H9 (cell line): ENCODE data around the gene ATP2B2. TPM values are rescaled to one million over a fixed set of nuclear protein-coding genes. Genes with fewer than 3 reads are reported as not detected.

Experiments used
- DNase-seq: peaks from one replicate; pipeline ENCODE4 v3.0.0-alpha.2; 2017
- H2AFZ ChIP-seq: one replicate; pipeline ENCODE4 v1.6.1; 2013; ENCODE audit warnings: mild to moderate bottlenecking, low read length, control low read depth, moderate library complexity
- H2AK5ac ChIP-seq: 2 replicates; pipeline ENCODE4 v1.6.1; 2013; ENCODE audit warnings: low read length, control low read depth, mixed read lengths; ENCODE audit not compliant: insufficient read length
- H2BK120ac ChIP-seq: one replicate; pipeline ENCODE4 v1.6.1; 2013; ENCODE audit warnings: low read depth, mild to moderate bottlenecking, low read length, control low read depth, inconsistent platforms; ENCODE audit not compliant: poor library complexity, severe bottlenecking
- H2BK12ac ChIP-seq: 2 replicates; pipeline ENCODE4 v1.6.1; 2013; ENCODE audit warnings: low read length, control low read depth, mixed read lengths, low read depth; ENCODE audit not compliant: insufficient read length
- H2BK15ac ChIP-seq: 2 replicates; pipeline ENCODE4 v1.6.1; 2013; ENCODE audit warnings: low read depth, low read length, control low read depth
- H2BK20ac ChIP-seq: one replicate; pipeline ENCODE4 v1.6.1; 2013; ENCODE audit warnings: low read depth, mild to moderate bottlenecking, low read length, control low read depth, inconsistent platforms; ENCODE audit not compliant: poor library complexity, severe bottlenecking
- H2BK5ac ChIP-seq: 2 replicates; pipeline ENCODE4 v1.6.1; 2013; ENCODE audit warnings: low read length, control low read depth, mixed read lengths; ENCODE audit not compliant: insufficient read length
- H3K14ac ChIP-seq: 2 replicates; pipeline ENCODE4 v1.6.1; 2013; ENCODE audit warnings: low read length, control low read depth; ENCODE audit not compliant: insufficient read depth
- H3K18ac ChIP-seq: 2 replicates; pipeline ENCODE4 v1.6.1; 2013; ENCODE audit warnings: low read depth, mild to moderate bottlenecking, mixed read lengths, low read length, control low read depth; ENCODE audit not compliant: insufficient read length
- H3K23ac ChIP-seq: 2 replicates; pipeline ENCODE4 v1.6.1; 2013; ENCODE audit warnings: low read length, control low read depth, mixed read lengths, low read depth; ENCODE audit not compliant: insufficient read length
- H3K23me2 ChIP-seq: 2 replicates; pipeline ENCODE4 v1.6.1; 2013; ENCODE audit warnings: low read depth, mild to moderate bottlenecking, mixed read lengths, low read length, control low read depth; ENCODE audit not compliant: insufficient read length, poor library complexity, severe bottlenecking
- H3K27ac ChIP-seq: 2 replicates; pipeline ENCODE4 v1.5.1; 2013; ENCODE audit warnings: low read length, control low read depth, mixed read lengths, low read depth; ENCODE audit not compliant: insufficient read length
- H3K27me3 ChIP-seq: 2 replicates; pipeline ENCODE4 v1.6.1; 2013; ENCODE audit warnings: low read length, control low read depth, inconsistent platforms; ENCODE audit not compliant: insufficient read depth
- H3K4ac ChIP-seq: 2 replicates; pipeline ENCODE4 v1.6.1; 2013; ENCODE audit warnings: low read depth, mild to moderate bottlenecking, control low read depth, inconsistent platforms, low read length, moderate library complexity
- H3K4me1 ChIP-seq: 2 replicates; pipeline ENCODE4 v1.6.1; 2013; ENCODE audit warnings: low read length, control low read depth, inconsistent platforms; ENCODE audit not compliant: insufficient read depth
- H3K4me2 ChIP-seq: 2 replicates; pipeline ENCODE4 v1.6.1; 2013; ENCODE audit warnings: low read length, control low read depth, mixed read lengths; ENCODE audit not compliant: insufficient read length, insufficient read depth
- H3K56ac ChIP-seq: 2 replicates; pipeline ENCODE4 v1.6.1; 2013; ENCODE audit warnings: low read depth, mild to moderate bottlenecking, mixed read lengths, low read length, control low read depth; ENCODE audit not compliant: insufficient read length
- H3K79me1 ChIP-seq: 2 replicates; pipeline ENCODE4 v1.6.1; 2013; ENCODE audit warnings: low read depth, mild to moderate bottlenecking, moderate library complexity, low read length, control low read depth, inconsistent platforms; ENCODE audit not compliant: insufficient read depth, poor library complexity, severe bottlenecking
- H3K79me2 ChIP-seq: 2 replicates; pipeline ENCODE4 v1.6.1; 2013; ENCODE audit warnings: low read length, control low read depth, inconsistent platforms; ENCODE audit not compliant: insufficient read depth
- H3K9ac ChIP-seq: 2 replicates; pipeline ENCODE4 v1.6.1; 2013; ENCODE audit warnings: low read length, control low read depth, mixed read lengths; ENCODE audit not compliant: insufficient read length; ENCODE audit errors: extremely low read depth
- H3K9me3 ChIP-seq: one replicate; pipeline ENCODE4 v1.6.1; 2013; ENCODE audit warnings: low read depth, low read length, inconsistent platforms; ENCODE audit not compliant: control insufficient read depth
- H3T11ph ChIP-seq: one replicate; pipeline ENCODE4 v1.6.1; 2013; ENCODE audit warnings: mild to moderate bottlenecking, low read length, control low read depth, inconsistent platforms
- H4K20me1 ChIP-seq: one replicate; pipeline ENCODE4 v1.6.1; 2013; ENCODE audit not compliant: control insufficient read depth, insufficient read length, insufficient read depth
- H4K5ac ChIP-seq: 2 replicates; pipeline ENCODE4 v1.6.1; 2013; ENCODE audit warnings: low read depth, mild to moderate bottlenecking, mixed read lengths, low read length, control low read depth; ENCODE audit not compliant: insufficient read length
- H4K8ac ChIP-seq: replicated peaks from 2 replicates; pipeline ENCODE4 v1.6.1; 2013; ENCODE audit warnings: low read length, control low read depth, mixed read lengths, low read depth; ENCODE audit not compliant: insufficient read length
- H4K91ac ChIP-seq: 2 replicates; pipeline ENCODE4 v1.6.1; 2013; ENCODE audit warnings: low read depth, mild to moderate bottlenecking, moderate library complexity, mixed read lengths, low read length, control low read depth; ENCODE audit not compliant: insufficient read length
- H3K27ac Mint-ChIP-seq, 3 experiments: 2 replicates in 2 of 3; 3 replicates in 1 of 3; pipeline ENCODE4 v1.8.0; 2020 to 2021; ENCODE audit warnings: mixed read lengths in 3 of 3, mild to moderate bottlenecking in 1 of 3, moderate library complexity in 1 of 3
- H3K27me3 Mint-ChIP-seq: 2 replicates; pipeline ENCODE4 v1.8.0; 2021; ENCODE audit warnings: low read depth, mild to moderate bottlenecking, moderate library complexity, mixed read lengths
- H3K36me3 Mint-ChIP-seq, 3 experiments: 2 replicates in 2 of 3; 3 replicates in 1 of 3; pipeline ENCODE4 v1.8.0; 2020 to 2021; ENCODE audit warnings: low read depth in 3 of 3, mixed read lengths in 3 of 3; ENCODE audit not compliant: insufficient read depth in 1 of 3
- H3K4me1 Mint-ChIP-seq, 2 experiments: 2 replicates each; pipeline ENCODE4 v1.8.0; 2020; ENCODE audit warnings: mixed read lengths in 2 of 2
- H3K4me3 Mint-ChIP-seq, 2 experiments: 2 replicates in 1 of 2; 3 replicates in 1 of 2; pipeline ENCODE4 v1.8.0; 2020 to 2021; ENCODE audit warnings: mild to moderate bottlenecking in 2 of 2, mixed read lengths in 2 of 2, moderate library complexity in 1 of 2
- H3K9me3 Mint-ChIP-seq, 2 experiments: 2 replicates in 1 of 2; 3 replicates in 1 of 2; pipeline ENCODE4 v1.8.0; 2020; ENCODE audit warnings: mild to moderate bottlenecking in 2 of 2, mixed read lengths in 2 of 2, moderate library complexity in 1 of 2
- CTCF ChIP-seq: fragments of 200-600 bp; sonication (generic); conservative IDR thresholded peaks from 3 replicates; pipeline ENCODE4 v1.8.0; 2021; ENCODE audit warnings: antibody characterized with exemption, mild to moderate bottlenecking
- WGBS: extraction: QIAGEN DNeasy Blood & Tissue Kit; methylation state at CpG from one replicate; pipeline ENCODE4 v1.1.7; 2013; ENCODE audit warnings: missing lambda C conversion rate, low lambda C conversion rate, mixed read lengths; ENCODE audit not compliant: insufficient read length; ENCODE audit errors: extremely low coverage; 5-methylcytosine and 5-hydroxymethylcytosine counted together
- total RNA-seq: library from RNA; stranded (reverse); gene quantifications from 2 replicates; pipeline ENCODE4 v1.2.1, GENCODE V29; 2021

Gene ATP2B2
- total RNA-seq, 1 experiment from 2014 or later: 0.33 TPM

GRCh38 chr3:10340476-10340875 is 164.9 kb downstream of the ATP2B2 start:
- Mint-ChIP-seq H3K9me3 (no peaks in the 10 kb centered on the region), H3K4me1 (peaks cover 10 to 11% of the 10 kb centered on the region in 2 experiments), H3K4me3 (no peak overlapping the region), H3K36me3 (no peaks in the 10 kb centered on the region; a peak in 1 of 7 replicates), H3K27me3 (peaks cover 5% of the 10 kb centered on the region), H3K27ac (no peak overlapping the region)
- H4K8ac ChIP-seq: no peak overlapping the region
- no peak overlapping the region for H2BK12ac ChIP-seq
- no peak overlapping the region for H3K18ac ChIP-seq
- no peak for DNase-seq
- H2BK15ac ChIP-seq: no peak overlapping the region
- H3K4me1 ChIP-seq: 0 out of 2 replicates have a peak, but pooled peaks cover 2% of the 10 kb centered on the region
- no peaks in the 10 kb centered on the region for H3K79me1 ChIP-seq
- no peak overlapping the region for H2BK5ac ChIP-seq
- H2AFZ ChIP-seq: no peak overlapping the region
- H3K23me2 ChIP-seq: no peaks in the 10 kb centered on the region
- H4K5ac ChIP-seq: no peak overlapping the region
- no peak overlapping the region for H3K27ac ChIP-seq
- TF ChIP-seq CTCF: no peak
- H3K79me2 ChIP-seq: no peaks in the 10 kb centered on the region
- no peak overlapping the region for H3K23ac ChIP-seq
- H3K27me3 ChIP-seq: no peaks in the 10 kb centered on the region
- no peak overlapping the region for H2AK5ac ChIP-seq
- H3K4ac ChIP-seq: no peak overlapping the region
- no CpG with 5 or more reads among the region's 18 CpGs for WGBS
- H3K56ac ChIP-seq: no peak overlapping the region
- no peak overlapping the region for H3T11ph ChIP-seq
- no peak overlapping the region for H2BK20ac ChIP-seq
- H2BK120ac ChIP-seq: no peak overlapping the region
- H3K9me3 ChIP-seq: no peaks in the 10 kb centered on the region
- H3K14ac ChIP-seq: no peak overlapping the region
- H3K4me2 ChIP-seq: no peak overlapping the region
- no peaks in the 10 kb centered on the region for H4K20me1 ChIP-seq
- H4K91ac ChIP-seq: no peak overlapping the region
- H3K9ac ChIP-seq: no peak overlapping the region
